HepG2 (cell line): ENCODE measurements around the gene PLIN1. TPM values are rescaled to one million over a fixed set of nuclear protein-coding genes. Genes with fewer than 3 reads are reported as not detected.

Experiments used
- BORCS8-MEF2B ChIP-seq: sonication (generic); formaldehyde crosslinking; IDR thresholded peaks from 2 replicates; pipeline ENCODE4 v1.8.0; 2022; ENCODE audit warnings: mild to moderate bottlenecking, missing genetic modification reagents
- DMAP1 ChIP-seq: IDR thresholded peaks from 2 replicates; pipeline ENCODE4 v1.6.1; 2016
- E2F2 ChIP-seq: sonication (generic); formaldehyde crosslinking; IDR thresholded peaks from 2 replicates; pipeline ENCODE4 v1.4.0; 2020; ENCODE audit warnings: missing genetic modification reagents, borderline replicate concordance
- HNF4G ChIP-seq, 2 experiments: sonication (generic) in 1 of 2; formaldehyde crosslinking in 1 of 2; IDR thresholded peaks; 2 replicates each; pipeline versions ENCODE4 v1.4.0 to v1.6.1; 2011 to 2020; ENCODE audit warnings: borderline replicate concordance in 2 of 2, low read depth in 2 of 2, mild to moderate bottlenecking in 2 of 2, low read length in 1 of 2, missing genetic modification reagents in 1 of 2, moderate library complexity in 1 of 2
- MLXIP ChIP-seq: sonication (generic); formaldehyde crosslinking; IDR thresholded peaks from 2 replicates; pipeline ENCODE4 v1.9.0; 2021; ENCODE audit warnings: missing genetic modification reagents, borderline replicate concordance
- NFE2L1 ChIP-seq: sonication (generic); formaldehyde crosslinking; IDR thresholded peaks from 2 replicates; pipeline ENCODE4 v1.4.0; 2020; ENCODE audit warnings: missing genetic modification reagents, mild to moderate bottlenecking, borderline replicate concordance
- SKI ChIP-seq: fragments of 450-650 bp; IDR thresholded peaks from one replicate; pipeline ENCODE4 v1.6.1; 2018; ENCODE audit warnings: mild to moderate bottlenecking; ENCODE audit not compliant: partially characterized antibody
- TEF ChIP-seq: sonication (generic); formaldehyde crosslinking; IDR thresholded peaks from 2 replicates; pipeline ENCODE4 v1.5.0; 2020; ENCODE audit warnings: missing genetic modification reagents
- TIGD3 ChIP-seq: sonication (generic); formaldehyde crosslinking; IDR thresholded peaks from 2 replicates; pipeline ENCODE4 v1.5.1; 2020; ENCODE audit warnings: mild to moderate bottlenecking, missing genetic modification reagents, borderline replicate concordance
- USF2 ChIP-seq, 2 experiments: sonication (generic) in 1 of 2; formaldehyde crosslinking in 1 of 2; IDR thresholded peaks; 2 replicates each; pipeline versions ENCODE4 v1.5.1 to v1.6.1; 2011 to 2020; ENCODE audit warnings: borderline replicate concordance in 1 of 2, low read depth in 1 of 2, low read length in 1 of 2, mild to moderate bottlenecking in 1 of 2, missing genetic modification reagents in 1 of 2, moderate library complexity in 1 of 2
- ZBTB34 ChIP-seq: sonication (generic); formaldehyde crosslinking; IDR thresholded peaks from 2 replicates; pipeline ENCODE4 v1.8.0; 2022; ENCODE audit warnings: mild to moderate bottlenecking, missing genetic modification reagents
- ZNF24 ChIP-seq: fragments of 450-650 bp; IDR thresholded peaks from 2 replicates; pipeline ENCODE4 v1.6.1; 2017; ENCODE audit warnings: antibody characterized with exemption, mild to moderate bottlenecking
- ZNF441 ChIP-seq: sonication (generic); formaldehyde crosslinking; IDR thresholded peaks from 2 replicates; pipeline ENCODE4 v1.7.0; 2021; ENCODE audit warnings: missing genetic modification reagents, borderline replicate concordance
- ZNF543 ChIP-seq: sonication (generic); formaldehyde crosslinking; IDR thresholded peaks from 2 replicates; pipeline ENCODE4 v1.4.0; 2020; ENCODE audit warnings: mild to moderate bottlenecking, missing genetic modification reagents
- ZNF562 ChIP-seq: sonication (generic); formaldehyde crosslinking; IDR thresholded peaks from 2 replicates; pipeline ENCODE4 v1.8.0; 2022; ENCODE audit warnings: missing genetic modification reagents, borderline replicate concordance
- ZNF703 ChIP-seq: sonication (generic); formaldehyde crosslinking; IDR thresholded peaks from 2 replicates; pipeline ENCODE4 v1.5.1; 2020; ENCODE audit warnings: missing genetic modification reagents, mild to moderate bottlenecking, moderate library complexity, borderline replicate concordance
- polyA plus RNA-seq, 8 experiments: library from polyadenylated mRNA; depleted of rRNA in 3 of 8; stranded (reverse) in 7 of 8; unstranded in 1 of 8; fragments of >200 nt; fragmentation: Illumina TruSeq in 4 of 8; extraction: Trizol in 4 of 8; gene quantifications; 2 replicates each; pipeline versions ENCODE4 v1.2.1 to v1.2.3, GENCODE V29; 2011 to 2016; ENCODE audit warnings: low read depth in 4 of 8, missing spikeins in 1 of 8, mixed read lengths in 1 of 8; ENCODE audit not compliant: insufficient read depth in 1 of 8
- total RNA-seq, 5 experiments: library from RNA; depleted of rRNA; stranded (reverse); fragments of >200 nt; fragmentation: Illumina TruSeq; extraction: Trizol; gene quantifications; 2 replicates each; pipeline ENCODE4 v1.2.3, GENCODE V29; 2016; ENCODE audit warnings: low read depth in 1 of 5

Gene PLIN1
- total and polyA plus RNA-seq, 2 of the 13 experiments (the other 11 are each of a cell fraction or from before 2014, with no cell fraction given), result 0.74 to 1.2 TPM

- TF ChIP-seq ZBTB34 (CRISPR knock-in tag), result no peak
- no peak for TF ChIP-seq E2F2 (CRISPR knock-in tag)
- TF ChIP-seq ZNF543 (CRISPR knock-in tag), result no peak
- no peak for TF ChIP-seq ZNF24
- TF ChIP-seq TEF (CRISPR knock-in tag), result no peak
- TF ChIP-seq HNF4G (IDR thresholded peaks at IDR 0.05; ENCODE audit: borderline replicate concordance, low read depth, low read length), result peak; percentile 22; the same call in 1 of the 2 replicates
- no peak for TF ChIP-seq HNF4G (CRISPR knock-in tag; IDR thresholded peaks at IDR 0.05; ENCODE audit: borderline replicate concordance, low read depth)
- peak; percentile 51; the same call in 1 of the 2 replicates for TF ChIP-seq DMAP1 (CRISPR knock-in tag)
- peak; percentile 38; the same call in 1 of the 2 replicates for TF ChIP-seq MLXIP
- TF ChIP-seq NFE2L1 (CRISPR knock-in tag), result no peak
- peak; percentile 57; the same call in 1 of the 2 replicates for TF ChIP-seq BORCS8-MEF2B
- no peak for TF ChIP-seq ZNF562
- TF ChIP-seq ZNF703 (CRISPR knock-in tag), result no peak
- TF ChIP-seq USF2 (IDR thresholded peaks at IDR 0.05; ENCODE audit: low read depth, low read length), result no peak
- TF ChIP-seq USF2 (CRISPR knock-in tag; IDR thresholded peaks at IDR 0.05; ENCODE audit: borderline replicate concordance), result no peak
- TF ChIP-seq SKI, result no peak
- TF ChIP-seq TIGD3 (CRISPR knock-in tag), result no peak
- peak; percentile 23; the same call in 1 of the 2 replicates for TF ChIP-seq ZNF441 (CRISPR knock-in tag)
Measured at GRCh38 chr15:89690276-89691218, 11.4 kb upstream of the PLIN1 start, which contains the start of the genes PEX11A and WDR93 (continued).
